ENCODE measurements around the gene P2RY12.

DNA sequence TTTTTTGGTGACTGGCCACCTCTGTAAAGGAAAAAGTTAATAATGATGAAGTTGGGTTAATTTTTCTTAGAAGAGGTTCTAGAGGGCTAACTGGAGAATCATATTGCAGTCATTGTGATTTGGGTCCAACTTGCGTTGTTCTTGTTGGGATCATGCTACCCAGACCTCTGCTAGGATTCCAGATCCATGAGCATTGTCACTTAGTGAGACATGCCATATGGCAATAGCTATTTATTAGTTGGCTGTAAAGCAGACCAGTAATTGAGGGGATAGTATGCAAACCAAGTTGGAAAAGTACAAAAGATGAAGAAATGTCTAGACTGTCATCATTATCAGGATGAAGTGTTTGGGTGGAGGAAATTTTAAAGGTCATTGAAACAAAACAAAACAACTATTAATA is 30.7 kb upstream of the P2RY12 start:
- TF ChIP-seq POLR2A (IDR thresholded peaks at IDR 0.05) (no peak), EP300 (IDR thresholded peaks at IDR 0.05) (no peak), POLR2AphosphoS5 (IDR thresholded peaks at IDR 0.05) (no peak)
- TF ChIP-seq, protein P1, sequence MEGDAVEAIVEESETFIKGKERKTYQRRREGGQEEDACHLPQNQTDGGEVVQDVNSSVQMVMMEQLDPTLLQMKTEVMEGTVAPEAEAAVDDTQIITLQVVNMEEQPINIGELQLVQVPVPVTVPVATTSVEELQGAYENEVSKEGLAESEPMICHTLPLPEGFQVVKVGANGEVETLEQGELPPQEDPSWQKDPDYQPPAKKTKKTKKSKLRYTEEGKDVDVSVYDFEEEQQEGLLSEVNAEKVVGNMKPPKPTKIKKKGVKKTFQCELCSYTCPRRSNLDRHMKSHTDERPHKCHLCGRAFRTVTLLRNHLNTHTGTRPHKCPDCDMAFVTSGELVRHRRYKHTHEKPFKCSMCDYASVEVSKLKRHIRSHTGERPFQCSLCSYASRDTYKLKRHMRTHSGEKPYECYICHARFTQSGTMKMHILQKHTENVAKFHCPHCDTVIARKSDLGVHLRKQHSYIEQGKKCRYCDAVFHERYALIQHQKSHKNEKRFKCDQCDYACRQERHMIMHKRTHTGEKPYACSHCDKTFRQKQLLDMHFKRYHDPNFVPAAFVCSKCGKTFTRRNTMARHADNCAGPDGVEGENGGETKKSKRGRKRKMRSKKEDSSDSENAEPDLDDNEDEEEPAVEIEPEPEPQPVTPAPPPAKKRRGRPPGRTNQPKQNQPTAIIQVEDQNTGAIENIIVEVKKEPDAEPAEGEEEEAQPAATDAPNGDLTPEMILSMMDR (IDR thresholded peaks at IDR 0.05), result no peak
